ENCODE measurements around the gene DEPDC1B. TPM values are rescaled to one million over a fixed set of nuclear protein-coding genes. Genes with fewer than 3 reads are reported as not detected.

Gene DEPDC1B
- total RNA-seq, 4 donors from 2014 or later = 8.2 TPM; not detected in 3

GRCh38 chr5:60611099-60611740 is 88.7 kb downstream of the DEPDC1B start:
- Histone ChIP-seq H3K4me1 (no peaks in the 10 kb centered on the region), H3K27me3 (no peaks in the 10 kb centered on the region), H3K9me3 (no peaks in the 10 kb centered on the region), H3K4me3 (no peak overlapping the region), H3K27ac (no peak overlapping the region), H3K36me3 (no peaks in the 10 kb centered on the region)
- DNase-seq = no peak
- no peak for TF ChIP-seq POLR2A (IDR thresholded peaks at IDR 0.05)
- TF ChIP-seq CTCF (IDR thresholded peaks at IDR 0.05) = no peak
- intact Hi-C loops (cut with DNase I; ENCODE audit: low total_unique reads) = no loop called here

GRCh38 chr5:60604771-60605170 is 95.2 kb downstream of the DEPDC1B start:
- intact Hi-C loops (cut with DNase I; ENCODE audit: low total_unique reads) = no loop called here
- Histone ChIP-seq H3K4me3 (no peak overlapping the region), H3K9me3 (no peaks in the 10 kb centered on the region), H3K36me3 (no peaks in the 10 kb centered on the region), H3K4me1 (no peaks in the 10 kb centered on the region), H3K27ac (no peak overlapping the region), H3K27me3 (no peaks in the 10 kb centered on the region)
- TF ChIP-seq POLR2A (IDR thresholded peaks at IDR 0.05) (no peak), CTCF (IDR thresholded peaks at IDR 0.05) (no peak)
- DNase-seq = no peak

GRCh38 chr5:60598424-60598823 is 101.5 kb downstream of the DEPDC1B start:
- H3K4me3 ChIP-seq = no peak overlapping the region
- no peaks in the 10 kb centered on the region for H3K27me3 ChIP-seq
- H3K36me3 ChIP-seq = no peaks in the 10 kb centered on the region
- TF ChIP-seq CTCF (IDR thresholded peaks at IDR 0.05) (no peak), POLR2A (IDR thresholded peaks at IDR 0.05) (no peak)
- H3K9me3 ChIP-seq = no peaks in the 10 kb centered on the region
- DNase-seq = no peak
- no peak overlapping the region for H3K27ac ChIP-seq
- intact Hi-C loops (cut with DNase I; ENCODE audit: low total_unique reads) = no loop called here
- no peaks in the 10 kb centered on the region for H3K4me1 ChIP-seq

GRCh38 chr5:60597572-60598320 is 102.2 kb downstream of the DEPDC1B start:
- no peak overlapping the region for H3K4me3 ChIP-seq
- intact Hi-C loops (cut with DNase I; ENCODE audit: low total_unique reads) = no loop called here
- DNase-seq = no peak

More at GRCh38 chr5:60597572-60598320, 102.2 kb downstream of the DEPDC1B start:
- TF ChIP-seq CTCF (IDR thresholded peaks at IDR 0.05) = no peak
- no peak for TF ChIP-seq POLR2A (IDR thresholded peaks at IDR 0.05)
- H3K27ac ChIP-seq = no peak overlapping the region
- no peaks in the 10 kb centered on the region for H3K27me3 ChIP-seq
- H3K9me3 ChIP-seq = no peaks in the 10 kb centered on the region
- no peaks in the 10 kb centered on the region for H3K4me1 ChIP-seq
- H3K36me3 ChIP-seq = no peaks in the 10 kb centered on the region

All from uterus (tissue), 4 donors.